ENCODE results near the gene HACL1. TPM values are rescaled to one million over a fixed set of nuclear protein-coding genes. Genes with fewer than 3 reads are reported as not detected.
A peak's percentile ranks its signal among the peaks of the same experiment; 100 is the strongest.

Gene HACL1
- total and polyA plus RNA-seq, 10 of the 15 experiments (the other 5 are each of a cell fraction or from before 2014, with no cell fraction given): 19.4 to 48.7 (median 30.1) TPM

DNA sequence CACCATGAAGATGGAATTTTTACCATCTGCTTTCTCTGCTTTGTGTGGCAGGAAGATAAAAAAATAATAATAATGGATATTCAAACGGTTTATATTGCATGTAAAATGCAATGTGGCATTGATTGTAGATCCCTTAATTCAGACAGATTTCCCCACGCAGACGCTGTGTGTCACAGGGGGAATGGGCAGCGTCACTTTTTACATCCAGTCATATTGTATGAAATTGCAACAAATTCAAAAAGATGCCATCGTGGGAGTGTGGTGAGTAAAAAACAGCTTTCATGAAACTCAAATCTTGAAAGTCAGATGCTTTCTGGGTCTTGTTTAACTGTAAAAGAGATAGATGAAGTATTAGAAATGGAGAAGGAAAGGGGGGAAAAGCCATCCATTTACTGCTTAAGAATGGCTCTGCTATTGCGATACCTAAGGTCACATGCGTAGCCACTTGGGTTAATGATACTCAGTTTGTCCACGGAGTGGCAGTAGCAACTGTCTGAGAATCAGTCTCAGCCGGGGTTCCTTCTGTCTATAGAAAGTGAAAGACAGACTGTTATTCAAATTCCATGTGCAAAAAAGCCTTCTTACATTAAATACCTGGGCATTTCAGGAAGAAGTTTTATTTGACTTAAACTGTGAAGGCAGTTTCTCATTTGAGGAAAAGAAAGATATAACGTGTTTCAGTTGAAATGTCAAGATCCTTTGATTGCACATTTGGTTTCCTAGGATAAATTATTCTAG, 28.7 kb upstream of the HACL1 start (continued):
- TF ChIP-seq, protein P1, sequence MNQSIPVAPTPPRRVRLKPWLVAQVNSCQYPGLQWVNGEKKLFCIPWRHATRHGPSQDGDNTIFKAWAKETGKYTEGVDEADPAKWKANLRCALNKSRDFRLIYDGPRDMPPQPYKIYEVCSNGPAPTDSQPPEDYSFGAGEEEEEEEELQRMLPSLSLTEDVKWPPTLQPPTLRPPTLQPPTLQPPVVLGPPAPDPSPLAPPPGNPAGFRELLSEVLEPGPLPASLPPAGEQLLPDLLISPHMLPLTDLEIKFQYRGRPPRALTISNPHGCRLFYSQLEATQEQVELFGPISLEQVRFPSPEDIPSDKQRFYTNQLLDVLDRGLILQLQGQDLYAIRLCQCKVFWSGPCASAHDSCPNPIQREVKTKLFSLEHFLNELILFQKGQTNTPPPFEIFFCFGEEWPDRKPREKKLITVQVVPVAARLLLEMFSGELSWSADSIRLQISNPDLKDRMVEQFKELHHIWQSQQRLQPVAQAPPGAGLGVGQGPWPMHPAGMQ (IDR thresholded peaks at IDR 0.05; ENCODE audit: borderline replicate concordance): no peak
- TF ChIP-seq IKZF2 (IDR thresholded peaks at IDR 0.05) (peak; percentile 36 to 39; a peak in 3 of 4 replicates), JUNB (IDR thresholded peaks at IDR 0.05) (no peak), CUX1 (IDR thresholded peaks at IDR 0.05; ENCODE audit: insufficient replicate concordance, low read depth, low read length) (no peak), BRCA1 (IDR thresholded peaks at IDR 0.05; ENCODE audit: low read depth, low read length) (no peak), MTA2 (IDR thresholded peaks at IDR 0.05; ENCODE audit: low read depth) (no peak), BHLHE40 (IDR thresholded peaks at IDR 0.05; ENCODE audit: borderline replicate concordance in 1 of 2, low read depth in 2 of 2, low read length in 1 of 2) (peak; percentile 72 to 76; a peak in 3 of 4 replicates), NRF1 (conservative IDR thresholded peaks at IDR 0.05; ENCODE audit: low read depth, low read length) (no peak), BCL11A (IDR thresholded peaks at IDR 0.05; ENCODE audit: low read depth, low read length) (no peak), ZSCAN29 (IDR thresholded peaks at IDR 0.05) (no peak), MYC (IDR thresholded peaks at IDR 0.05; ENCODE audit: insufficient read depth, insufficient read length, insufficient replicate concordance, low read length, severe bottlenecking) (no peak), ZNF24 (IDR thresholded peaks at IDR 0.05) (peak; percentile 30; the same call in 1 of the 2 replicates), CBX3 (IDR thresholded peaks at IDR 0.05; ENCODE audit: borderline replicate concordance, low read depth) (no peak), ZNF622 (IDR thresholded peaks at IDR 0.05) (no peak), YY1 (IDR thresholded peaks at IDR 0.05; ENCODE audit: low read depth, low read length) (peak; percentile 72; the same call in 1 of the 2 replicates), CEBPB (IDR thresholded peaks at IDR 0.05; ENCODE audit: borderline replicate concordance in 1 of 2, low read depth in 2 of 2, low read length in 2 of 2) (no peak), DPF2 (IDR thresholded peaks at IDR 0.05) (0 out of 2 replicates have a peak, but pooled peaks have one; percentile 14), MXI1 (IDR thresholded peaks at IDR 0.05; ENCODE audit: low read depth, low read length) (peak; percentile 60; the same call in 1 of the 2 replicates), ZNF274 (IDR thresholded peaks at IDR 0.05; ENCODE audit: insufficient read depth, insufficient read length) (no peak)
- TF ChIP-seq, protein P2, sequence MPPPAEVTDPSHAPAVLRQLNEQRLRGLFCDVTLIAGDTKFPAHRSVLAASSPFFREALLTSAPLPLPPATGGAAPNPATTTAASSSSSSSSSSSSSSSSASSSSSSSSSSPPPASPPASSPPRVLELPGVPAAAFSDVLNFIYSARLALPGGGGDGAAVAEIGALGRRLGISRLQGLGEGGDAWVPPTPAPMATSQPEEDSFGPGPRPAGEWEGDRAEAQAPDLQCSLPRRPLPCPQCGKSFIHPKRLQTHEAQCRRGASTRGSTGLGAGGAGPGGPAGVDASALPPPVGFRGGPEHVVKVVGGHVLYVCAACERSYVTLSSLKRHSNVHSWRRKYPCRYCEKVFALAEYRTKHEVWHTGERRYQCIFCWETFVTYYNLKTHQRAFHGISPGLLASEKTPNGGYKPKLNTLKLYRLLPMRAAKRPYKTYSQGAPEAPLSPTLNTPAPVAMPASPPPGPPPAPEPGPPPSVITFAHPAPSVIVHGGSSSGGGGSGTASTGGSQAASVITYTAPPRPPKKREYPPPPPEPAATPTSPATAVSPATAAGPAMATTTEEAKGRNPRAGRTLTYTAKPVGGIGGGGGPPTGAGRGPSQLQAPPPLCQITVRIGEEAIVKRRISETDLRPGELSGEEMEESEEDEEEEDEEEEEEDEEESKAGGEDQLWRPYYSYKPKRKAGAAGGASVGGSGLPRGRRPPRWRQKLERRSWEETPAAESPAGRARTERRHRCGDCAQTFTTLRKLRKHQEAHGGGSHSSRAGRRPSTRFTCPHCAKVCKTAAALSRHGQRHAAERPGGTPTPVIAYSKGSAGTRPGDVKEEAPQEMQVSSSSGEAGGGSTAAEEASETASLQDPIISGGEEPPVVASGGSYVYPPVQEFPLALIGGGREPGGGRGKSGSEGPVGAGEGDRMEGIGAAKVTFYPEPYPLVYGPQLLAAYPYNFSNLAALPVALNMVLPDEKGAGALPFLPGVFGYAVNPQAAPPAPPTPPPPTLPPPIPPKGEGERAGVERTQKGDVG (CRISPR knock-in tag; IDR thresholded peaks at IDR 0.05): no peak

Measured in GM12878 (cell line).